Measurements from ENCODE around the gene EXOC4.
"Not testable (repeated sequence)": the region's sequence is repeated elsewhere in the genome, so short reads cannot be mapped to it uniquely, and the experiment has no call there.

The EXOC4 gene

DNA sequence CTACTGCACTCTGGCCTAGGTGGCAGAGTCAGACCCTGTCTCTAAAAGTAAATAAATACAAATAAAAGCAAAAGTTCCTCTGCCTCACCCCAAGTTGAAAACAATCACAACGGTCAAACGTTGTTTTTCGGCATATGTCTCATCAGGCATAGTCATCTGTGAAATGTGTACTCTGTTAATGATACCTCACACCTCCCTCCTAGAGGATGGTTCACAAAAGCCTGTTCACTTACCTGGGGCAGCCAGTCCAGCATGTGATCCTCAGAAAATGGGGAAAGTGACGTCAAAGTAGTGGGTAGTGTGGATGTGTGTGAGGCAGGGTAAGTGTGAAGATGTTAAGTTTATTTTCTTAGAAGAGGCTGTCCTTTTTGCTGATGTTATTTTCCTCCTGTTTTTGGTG, 620.3 kb downstream of the EXOC4 start:
- no peak for DNase-seq (ENCODE audit: low spot score)

DNA sequence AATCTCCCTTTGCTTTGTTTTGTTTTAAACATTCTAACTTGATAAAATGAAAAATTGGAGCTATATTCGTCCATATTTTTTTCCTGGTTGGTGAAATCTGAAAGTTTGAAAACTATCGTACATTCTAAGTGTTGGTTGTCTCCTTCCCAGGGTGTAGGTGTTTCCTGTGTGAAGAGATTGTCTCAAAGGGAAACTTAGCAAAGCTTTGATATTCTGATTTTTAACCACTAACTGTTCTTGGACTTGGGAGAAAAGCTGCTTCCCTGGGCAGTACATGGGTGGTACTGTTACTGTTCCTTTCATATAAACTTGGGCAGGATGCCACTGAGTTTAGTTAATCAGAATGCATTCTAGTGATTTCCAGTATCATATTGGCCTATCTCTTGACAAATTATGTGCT, 620.8 kb downstream of the EXOC4 start:
- no peak for DNase-seq (ENCODE audit: low spot score)

DNA sequence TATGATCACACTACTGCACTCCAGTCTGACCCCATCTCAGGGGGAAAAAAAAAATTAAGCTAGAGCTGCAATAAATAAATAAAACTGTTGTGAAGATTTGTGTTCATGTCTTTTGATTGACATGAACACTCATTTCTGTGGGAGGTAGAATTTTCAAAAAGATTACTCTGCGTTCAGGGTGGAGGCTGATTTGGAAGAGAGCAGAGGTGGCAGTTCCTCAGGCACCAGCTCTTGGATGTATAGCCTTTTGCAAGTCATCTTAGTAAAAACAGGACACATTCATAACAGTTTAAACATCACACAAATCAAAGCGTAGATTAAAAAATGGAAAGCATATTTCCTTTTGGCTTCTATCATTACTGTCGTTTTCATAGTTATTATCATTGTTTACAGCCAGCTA, 630.7 kb downstream of the EXOC4 start:
- DNase-seq (ENCODE audit: low spot score), result no peak

DNA sequence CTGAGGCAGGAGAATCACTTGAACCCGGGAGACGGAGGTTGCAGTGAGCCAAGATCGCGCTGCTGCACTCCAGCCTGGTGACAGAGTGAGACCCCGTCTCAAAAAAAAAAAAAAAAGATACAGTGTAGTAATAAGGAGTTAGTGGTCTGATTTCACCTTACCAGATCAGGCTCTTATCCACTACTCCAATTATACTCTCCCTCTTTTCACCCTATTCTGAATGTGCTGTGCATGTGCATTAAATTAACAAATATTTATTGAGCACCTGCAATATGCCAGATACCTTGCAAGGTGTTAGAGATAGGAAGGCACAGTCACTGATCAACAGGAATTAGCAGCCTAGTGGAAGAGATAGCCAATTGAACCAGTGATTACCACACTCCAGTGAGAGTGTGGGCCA, 632.3 kb downstream of the EXOC4 start:
- no peak for DNase-seq (ENCODE audit: low spot score)

- DNase-seq (ENCODE audit: low spot score), result no peak
Measured at GRCh38 chr7:133886086-133886485, 633.2 kb downstream of the EXOC4 start.

- no peak for DNase-seq (ENCODE audit: low spot score)
Measured at GRCh38 chr7:133886797-133887196, 633.9 kb downstream of the EXOC4 start.

GRCh38 chr7:133887459-133887858, 634.6 kb downstream of the EXOC4 start:
- no peak for DNase-seq (ENCODE audit: low spot score)

DNA sequence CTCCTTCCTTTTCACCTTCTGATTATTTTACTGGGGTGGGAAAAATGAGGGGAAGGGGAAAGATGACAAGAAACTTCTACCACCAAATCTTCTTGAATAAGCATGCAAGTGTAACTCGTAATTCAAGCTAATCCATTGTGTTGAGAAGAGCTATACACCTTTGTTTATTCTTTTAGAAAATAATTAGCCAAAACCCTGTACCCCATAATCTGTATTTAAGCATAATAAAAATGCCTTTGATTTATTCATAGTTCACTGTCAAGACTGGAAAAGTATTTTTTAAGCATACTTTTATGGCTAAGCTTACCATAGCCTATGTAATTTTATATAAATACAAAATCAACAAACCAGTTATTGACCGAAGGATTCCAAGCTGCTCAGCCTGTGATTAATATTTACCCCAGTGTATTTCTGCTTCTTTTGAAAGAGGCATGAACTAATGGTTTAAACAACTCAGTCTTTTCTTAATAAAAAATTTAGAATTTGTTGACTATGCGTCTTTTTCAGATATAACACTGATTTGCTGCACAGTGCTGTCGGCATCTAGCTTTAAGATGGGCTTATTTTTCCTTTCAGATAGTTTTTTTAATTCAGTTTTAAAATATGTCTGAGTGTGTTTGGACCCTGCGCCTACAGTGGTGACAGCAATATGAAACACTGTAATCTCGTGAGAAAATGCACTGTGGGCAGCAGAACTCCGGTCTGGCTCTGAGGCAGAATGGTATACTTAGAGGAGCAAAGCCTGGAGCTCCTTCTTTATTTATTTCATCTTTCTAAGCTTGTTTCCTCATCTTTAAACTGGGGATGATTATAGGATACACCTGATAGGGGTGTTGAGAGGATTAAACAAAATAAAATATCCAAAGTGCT, 635.4 kb downstream of the EXOC4 start:
- DNase-seq (ENCODE audit: low spot score), result no peak

DNA sequence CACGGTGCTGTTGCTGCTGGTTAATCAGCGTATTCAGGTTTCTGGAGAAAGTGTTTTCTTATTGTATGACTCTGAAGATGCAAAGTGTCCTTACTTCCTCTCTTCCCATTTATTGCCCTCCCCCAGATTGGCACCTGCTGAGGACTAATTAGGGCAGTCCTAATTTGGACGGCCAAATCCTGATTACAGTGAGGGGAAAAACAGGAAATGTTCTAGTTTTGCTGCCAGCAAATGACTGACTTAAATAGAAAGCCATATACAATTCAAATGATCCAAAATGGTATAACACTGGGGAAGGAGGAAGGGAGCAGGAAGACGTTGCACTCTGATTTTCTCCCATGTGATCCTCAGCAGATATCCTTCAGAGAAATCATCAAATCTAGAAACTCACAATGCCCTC, 651.9 kb downstream of the EXOC4 start:
- no peak for DNase-seq (ENCODE audit: low spot score)

DNA sequence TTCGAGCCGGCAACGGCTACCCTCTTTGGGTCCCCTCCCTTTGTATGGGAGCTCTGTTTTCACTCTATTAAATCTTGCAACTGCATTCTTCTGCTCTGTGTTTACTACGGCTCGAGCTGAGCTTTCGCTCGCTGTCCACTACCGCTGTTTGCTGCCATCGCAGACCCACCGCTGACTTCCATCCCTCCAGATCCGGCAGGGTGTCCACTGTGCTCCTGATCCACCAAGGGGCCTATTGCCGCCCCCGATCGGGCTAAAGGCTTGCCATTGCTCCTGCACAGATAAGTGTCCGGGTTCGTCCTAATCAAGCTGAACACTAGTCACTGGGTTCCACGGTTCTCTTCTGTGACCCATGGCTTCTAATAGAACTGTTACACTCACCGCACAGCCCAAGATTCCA, 653.7 kb downstream of the EXOC4 start:
- not testable (repeated sequence) for DNase-seq (ENCODE audit: low spot score)

GRCh38 chr7:133910761-133911160, 657.9 kb downstream of the EXOC4 start:
- no peak for DNase-seq (ENCODE audit: low spot score)

DNA sequence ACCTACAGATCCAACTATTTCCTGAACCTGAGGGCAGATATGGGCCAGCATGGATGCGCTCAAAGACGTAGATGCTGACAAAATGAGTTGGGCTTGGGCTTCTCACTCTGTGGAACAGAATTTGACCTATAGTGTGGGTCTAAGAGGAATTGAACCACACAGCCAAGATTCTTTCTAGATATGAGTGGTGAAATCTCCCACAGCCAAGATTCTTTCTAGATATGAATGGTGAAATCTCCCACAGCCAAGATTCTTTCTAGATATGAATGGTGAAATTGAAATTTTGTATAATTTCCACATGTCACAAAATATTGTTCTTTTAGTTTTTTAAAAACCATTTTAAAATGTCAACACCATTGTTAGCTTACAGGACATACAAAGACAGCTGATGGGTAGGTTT, 658.8 kb downstream of the EXOC4 start:
- DNase-seq (ENCODE audit: low spot score), result no peak

- peak; percentile 11 for DNase-seq (ENCODE audit: low spot score)
Measured at GRCh38 chr7:133912916-133913697, 660.2 kb downstream of the EXOC4 start.

DNA sequence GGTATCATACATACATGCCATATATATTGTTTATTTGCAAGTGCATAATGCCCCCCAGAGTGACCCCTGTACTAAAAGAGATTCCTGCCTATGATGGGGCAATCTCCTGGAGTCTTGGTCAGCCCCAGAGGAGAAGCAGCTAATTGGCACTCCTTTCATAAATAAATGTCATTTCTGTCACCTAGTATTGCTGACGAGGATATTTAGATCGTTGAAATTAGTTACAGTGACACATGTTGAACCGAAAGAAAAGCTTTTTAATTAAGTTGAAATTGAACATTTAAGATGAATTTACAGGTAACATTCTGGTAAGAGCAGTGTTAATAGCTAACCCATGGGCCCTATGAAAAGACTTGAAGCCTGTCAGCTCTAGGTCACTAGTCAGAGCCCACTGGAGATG, 663.7 kb downstream of the EXOC4 start:
- DNase-seq (ENCODE audit: low spot score), result no peak

DNA sequence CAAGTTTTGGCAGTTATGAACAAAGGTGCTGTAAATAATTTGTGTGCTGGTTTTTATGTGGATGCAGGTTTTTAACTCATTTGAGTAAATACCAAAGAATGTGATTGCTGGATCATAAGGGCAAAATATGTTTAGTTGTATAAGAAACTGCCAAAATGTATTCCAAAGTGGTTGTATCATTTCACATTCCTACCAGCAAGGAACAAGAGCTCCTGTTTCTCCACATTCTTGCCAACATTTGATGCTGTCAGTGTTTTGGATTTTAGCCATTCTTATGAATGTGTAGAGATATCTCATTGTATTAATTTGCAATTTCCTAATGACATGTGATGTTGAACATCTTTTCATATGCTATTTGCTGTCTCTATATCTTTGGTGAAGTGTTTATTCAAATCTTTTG, 666.9 kb downstream of the EXOC4 start:
- DNase-seq (ENCODE audit: low spot score), result no peak

DNA sequence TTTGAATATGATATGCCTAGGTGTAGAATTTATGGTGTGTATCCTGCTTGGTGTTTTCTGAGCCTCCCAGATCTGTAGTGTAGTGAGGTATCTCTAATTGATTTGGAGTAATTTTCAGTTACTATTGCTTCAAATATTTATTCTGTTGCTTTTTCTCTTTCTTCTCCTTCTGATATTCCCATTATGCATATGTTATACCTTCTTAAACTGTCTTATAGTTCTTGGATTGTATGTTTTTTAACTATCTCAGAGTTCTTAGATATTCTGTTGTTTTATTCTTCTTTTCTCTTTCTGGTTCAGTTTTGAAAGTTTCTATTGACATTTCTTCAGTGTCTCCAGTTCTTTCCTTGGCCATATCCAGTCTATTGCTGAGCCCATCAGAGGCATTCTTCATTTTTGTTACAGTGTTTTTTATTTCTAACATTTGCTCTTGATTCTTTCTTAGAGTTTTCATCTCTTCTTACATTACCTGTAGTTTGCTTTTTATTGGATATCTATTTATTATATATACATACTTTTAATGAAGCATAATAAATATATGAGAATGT, 668.8 kb downstream of the EXOC4 start:
- no peak for DNase-seq (ENCODE audit: low spot score)

- no peak for DNase-seq (ENCODE audit: low spot score)
Measured at GRCh38 chr7:133923974-133924373, 671.1 kb downstream of the EXOC4 start.

GRCh38 chr7:133931053-133931452, 678.2 kb downstream of the EXOC4 start:
- DNase-seq (ENCODE audit: low spot score), result no peak

DNA sequence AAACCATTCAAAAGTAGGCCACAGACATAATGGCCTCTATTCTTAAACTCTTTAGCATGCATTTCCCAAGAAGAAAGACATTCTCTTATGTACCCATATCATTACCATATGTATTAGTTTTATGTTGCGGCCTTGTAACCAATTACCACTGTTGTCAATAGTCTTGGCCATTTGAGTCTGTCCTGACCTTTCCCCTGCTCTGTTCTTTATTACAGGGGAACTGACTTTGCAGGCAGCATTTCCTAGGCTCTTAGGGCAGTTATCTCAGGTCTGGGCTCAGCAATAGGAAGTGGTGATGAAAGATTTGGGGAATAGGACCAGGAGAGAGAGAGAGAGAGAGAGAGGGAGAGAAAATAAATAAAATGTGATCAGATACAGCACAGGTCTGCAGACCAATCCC, 679.7 kb downstream of the EXOC4 start:
- no peak for DNase-seq (ENCODE audit: low spot score)

- no peak for DNase-seq (ENCODE audit: low spot score)
Measured at GRCh38 chr7:133934262-133934976, 681.5 kb downstream of the EXOC4 start.

- DNase-seq (ENCODE audit: low spot score), result no peak
Measured at GRCh38 chr7:133934977-133935330, 682.1 kb downstream of the EXOC4 start.

- peak; percentile 14 for DNase-seq (ENCODE audit: low spot score)
Measured at GRCh38 chr7:133936074-133936473, 683.2 kb downstream of the EXOC4 start.

- no peak for DNase-seq (ENCODE audit: low spot score)
Measured at GRCh38 chr7:133937786-133938185, 684.9 kb downstream of the EXOC4 start.
